Endodermal cell (in vitro differentiated cells): ENCODE results near the gene PTMS. TPM values are rescaled to one million over a fixed set of nuclear protein-coding genes. Genes with fewer than 3 reads are reported as not detected.

ENCODE experiments used
- DNase-seq: peaks from one replicate; pipeline ENCODE4 v3.0.0-alpha.2; 2017
- H3K27ac ChIP-seq: 2 replicates; pipeline ENCODE4 v1.5.1; 2013; ENCODE audit warnings: mild to moderate bottlenecking, low read depth, low read length, moderate library complexity
- H3K27me3 ChIP-seq: 2 replicates; pipeline ENCODE4 v1.6.1; 2013; ENCODE audit warnings: mild to moderate bottlenecking, low read length, moderate library complexity; ENCODE audit not compliant: insufficient read depth, control insufficient read depth, poor library complexity, severe bottlenecking
- H3K36me3 ChIP-seq: 2 replicates; pipeline ENCODE4 v1.7.0; 2013; ENCODE audit warnings: mild to moderate bottlenecking, low read length, moderate library complexity; ENCODE audit not compliant: control insufficient read depth, insufficient read depth
- H3K4me1 ChIP-seq: one replicate; pipeline ENCODE4 v1.7.0; 2013; ENCODE audit warnings: low read length; ENCODE audit not compliant: control insufficient read depth, insufficient read depth
- H3K4me3 ChIP-seq: 2 replicates; pipeline ENCODE4 v1.5.1; 2013; ENCODE audit warnings: mild to moderate bottlenecking, low read length, moderate library complexity
- H3K9ac ChIP-seq: 2 replicates; pipeline ENCODE4 v1.6.1; 2013; ENCODE audit warnings: mild to moderate bottlenecking, low read length, moderate library complexity; ENCODE audit not compliant: poor library complexity, severe bottlenecking; ENCODE audit errors: extremely low read depth
- H3K9me3 ChIP-seq: 2 replicates; pipeline ENCODE4 v1.6.1; 2013; ENCODE audit warnings: mild to moderate bottlenecking, low read length, moderate library complexity; ENCODE audit not compliant: control insufficient read depth
- H3K27ac Mint-ChIP-seq: 2 replicates; pipeline ENCODE4 v1.8.0; 2020; ENCODE audit warnings: mixed read lengths
- H3K27me3 Mint-ChIP-seq: 2 replicates; pipeline ENCODE4 v1.8.0; 2021; ENCODE audit warnings: mild to moderate bottlenecking, mixed read lengths; ENCODE audit not compliant: insufficient read depth
- H3K36me3 Mint-ChIP-seq: 2 replicates; pipeline ENCODE4 v1.8.0; 2020; ENCODE audit warnings: low read depth, mixed read lengths
- H3K4me1 Mint-ChIP-seq: 2 replicates; pipeline ENCODE4 v1.8.0; 2020; ENCODE audit warnings: mixed read lengths
- H3K4me3 Mint-ChIP-seq: 2 replicates; pipeline ENCODE4 v1.8.0; 2020; ENCODE audit warnings: mild to moderate bottlenecking, moderate library complexity, mixed read lengths
- H3K9me3 Mint-ChIP-seq: 2 replicates; pipeline ENCODE4 v1.8.0; 2020; ENCODE audit warnings: mild to moderate bottlenecking, mixed read lengths
- CTCF ChIP-seq: fragments of 200-600 bp; sonication (generic); conservative IDR thresholded peaks from 2 replicates; pipeline ENCODE4 v1.5.0; 2021; ENCODE audit warnings: antibody characterized with exemption, mild to moderate bottlenecking
- WGBS, 2 experiments: methylation state at CpG; one replicate each; pipeline versions ENCODE4 v1.1.5 to v1.1.7; 2013; ENCODE audit warnings: missing lambda C conversion rate in 2 of 2, mixed read lengths in 1 of 2; ENCODE audit not compliant: insufficient coverage in 1 of 2, insufficient read length in 1 of 2; 5-methylcytosine and 5-hydroxymethylcytosine counted together
- total RNA-seq, 2 donors: library from RNA; stranded (reverse); fragmentation: NEBNext Ultra II Directional in 1 of 2; extraction: Animal tissue kit (Norgen Biotek cat#: 25700) in 1 of 2; gene quantifications; 2 replicates in 1 of 2; 3 replicates in 1 of 2; pipeline ENCODE4 v1.2.1, GENCODE V29; 2021

The PTMS gene
- total RNA-seq, 2 donors from 2014 or later: 637 to 888 TPM

- peak overlapping the region; percentile 82 for H3K4me3 Mint-ChIP-seq
- peaks cover 26% of the 10 kb centered on the region for H3K36me3 ChIP-seq
- peaks cover 11% of the 10 kb centered on the region for H3K27me3 ChIP-seq
- H3K36me3 Mint-ChIP-seq: peaks cover 31% of the 10 kb centered on the region
- no peak overlapping the region for H3K9ac ChIP-seq
- WGBS, 2 experiments: 93 to 100% methylated on average over 3 to 4 of the region's 4 CpGs
- H3K27ac ChIP-seq: no peak overlapping the region
- peaks cover 40% of the 10 kb centered on the region for H3K27me3 Mint-ChIP-seq
- no peak for TF ChIP-seq CTCF
- H3K9me3 Mint-ChIP-seq: no peaks in the 10 kb centered on the region
- no peak overlapping the region for H3K27ac Mint-ChIP-seq
- H3K4me1 ChIP-seq: peaks cover 8% of the 10 kb centered on the region
- peaks cover 40% of the 10 kb centered on the region for H3K4me1 Mint-ChIP-seq
- H3K9me3 ChIP-seq: no peaks in the 10 kb centered on the region
- no peak overlapping the region for H3K4me3 ChIP-seq
- DNase-seq: no peak
These were observed 3.5 kb downstream of the PTMS start for GRCh38 chr12:6769666-6770065.

GRCh38 chr12:6770094-6770493 is 3.9 kb downstream of the PTMS start:
- H3K36me3 ChIP-seq: peaks cover 26% of the 10 kb centered on the region
- no peak for TF ChIP-seq CTCF
- H3K4me3 ChIP-seq: no peak overlapping the region
- peaks cover 8% of the 10 kb centered on the region for H3K4me1 ChIP-seq
- Mint-ChIP-seq H3K4me3 (no peak overlapping the region), H3K36me3 (peaks cover 36% of the 10 kb centered on the region), H3K4me1 (peaks cover 41% of the 10 kb centered on the region), H3K9me3 (no peaks in the 10 kb centered on the region), H3K27ac (no peak overlapping the region), H3K27me3 (peaks cover 44% of the 10 kb centered on the region)
- DNase-seq: no peak
- H3K9me3 ChIP-seq: no peaks in the 10 kb centered on the region
- H3K27ac ChIP-seq: peak overlapping the region; percentile 49
- H3K9ac ChIP-seq: no peak overlapping the region
- peaks cover 11% of the 10 kb centered on the region for H3K27me3 ChIP-seq
- WGBS, 2 experiments: 94 to 99% methylated on average over 2 to 12 of the region's 12 CpGs

- Histone ChIP-seq H3K4me3 (no peak overlapping the region), H3K4me1 (peaks cover 8% of the 10 kb centered on the region), H3K9me3 (no peaks in the 10 kb centered on the region), H3K27me3 (peaks cover 11% of the 10 kb centered on the region), H3K36me3 (peaks cover 28% of the 10 kb centered on the region), H3K9ac (no peak overlapping the region), H3K27ac (peak overlapping the region; percentile 49)
- no peak for TF ChIP-seq CTCF
- peaks cover 41% of the 10 kb centered on the region for H3K36me3 Mint-ChIP-seq
- no peak for DNase-seq
- H3K4me1 Mint-ChIP-seq: peaks cover 40% of the 10 kb centered on the region
- peaks cover 49% of the 10 kb centered on the region for H3K27me3 Mint-ChIP-seq
- H3K4me3 Mint-ChIP-seq: no peak overlapping the region
- 94 to 96% methylated on average over 4 to 10 of the region's 10 CpGs for WGBS, 2 experiments
- H3K9me3 Mint-ChIP-seq: no peaks in the 10 kb centered on the region
- H3K27ac Mint-ChIP-seq: no peak overlapping the region
These were observed 4.4 kb downstream of the PTMS start for GRCh38 chr12:6770600-6770999.
